Measurements from ENCODE around the gene INHBA.

The INHBA gene

GRCh38 chr7:41691286-41692190 is 11.4 kb downstream of the INHBA start:
- intact Hi-C loops (cut with micrococcal nuclease): loop anchor here (10.0 kb wide), 1 partner anchor 1457 kb away; no protein-coding TSS in a partner anchor

GRCh38 chr7:41689815-41690214 is 13.1 kb downstream of the INHBA start:
- Mint-ChIP-seq H3K4me3 (no peak overlapping the region), H3K27ac (no peak overlapping the region), H3K9me3 (no peaks in the 10 kb centered on the region), H3K27me3 (no peaks in the 10 kb centered on the region), H3K36me3 (ENCODE audit: low read depth) (peaks cover 8% of the 10 kb centered on the region), H3K4me1 (ENCODE audit: low read depth) (peaks cover 30% of the 10 kb centered on the region)
- intact Hi-C loops (cut with micrococcal nuclease): loop anchor here (10.0 kb wide), 2 partner anchors 1435 to 1455 kb away; no protein-coding TSS in a partner anchor

More at GRCh38 chr7:41691286-41692190, 11.4 kb downstream of the INHBA start:
- H3K36me3 Mint-ChIP-seq (ENCODE audit: low read depth): peaks cover 8% of the 10 kb centered on the region
- H3K27ac Mint-ChIP-seq: no peak overlapping the region
- no peaks in the 10 kb centered on the region for H3K9me3 Mint-ChIP-seq
- no peak overlapping the region for H3K4me3 Mint-ChIP-seq
- peaks cover 40% of the 10 kb centered on the region for H3K4me1 Mint-ChIP-seq (ENCODE audit: low read depth)
- H3K27me3 Mint-ChIP-seq: peaks cover 7% of the 10 kb centered on the region

GRCh38 chr7:41688906-41689305 is 14.0 kb downstream of the INHBA start:
- no peak overlapping the region for H3K27ac Mint-ChIP-seq

GRCh38 chr7:41688012-41688625 is 14.8 kb downstream of the INHBA start:
- Mint-ChIP-seq H3K36me3 (ENCODE audit: low read depth) (peaks cover 8% of the 10 kb centered on the region), H3K27me3 (no peaks in the 10 kb centered on the region), H3K4me1 (ENCODE audit: low read depth) (peaks cover 22% of the 10 kb centered on the region), H3K9me3 (no peaks in the 10 kb centered on the region), H3K4me3 (no peak overlapping the region), H3K27ac (no peak overlapping the region)
- intact Hi-C loops (cut with micrococcal nuclease): loop anchor here (10.0 kb wide), 1 partner anchor 1433 kb away; no protein-coding TSS in a partner anchor

More at GRCh38 chr7:41688906-41689305, 14.0 kb downstream of the INHBA start:
- H3K27me3 Mint-ChIP-seq: no peaks in the 10 kb centered on the region
- intact Hi-C loops (cut with micrococcal nuclease): loop anchor here (10.0 kb wide), 1 partner anchor 1434 kb away; no protein-coding TSS in a partner anchor
- H3K4me3 Mint-ChIP-seq: no peak overlapping the region
- no peaks in the 10 kb centered on the region for H3K9me3 Mint-ChIP-seq
- peaks cover 30% of the 10 kb centered on the region for H3K4me1 Mint-ChIP-seq (ENCODE audit: low read depth)
- peaks cover 8% of the 10 kb centered on the region for H3K36me3 Mint-ChIP-seq (ENCODE audit: low read depth)

- Mint-ChIP-seq H3K4me1 (ENCODE audit: low read depth) (no peaks in the 10 kb centered on the region), H3K27me3 (no peaks in the 10 kb centered on the region), H3K4me3 (no peak overlapping the region), H3K36me3 (ENCODE audit: low read depth) (peaks cover 8% of the 10 kb centered on the region), H3K9me3 (no peaks in the 10 kb centered on the region), H3K27ac (no peak overlapping the region)
- intact Hi-C loops (cut with micrococcal nuclease): loop anchor here (10.0 kb wide), 1 partner anchor 1431 kb away; no protein-coding TSS in a partner anchor
Measured at GRCh38 chr7:41685684-41686083, 17.2 kb downstream of the INHBA start.

GRCh38 chr7:41682422-41682821 is 20.5 kb downstream of the INHBA start:
- intact Hi-C loops (cut with micrococcal nuclease): loop anchor here (10.0 kb wide), 1 partner anchor 1428 kb away; no protein-coding TSS in a partner anchor
- Mint-ChIP-seq H3K27me3 (no peaks in the 10 kb centered on the region), H3K27ac (no peak overlapping the region), H3K9me3 (no peaks in the 10 kb centered on the region), H3K4me3 (no peak overlapping the region), H3K4me1 (ENCODE audit: low read depth) (no peaks in the 10 kb centered on the region), H3K36me3 (ENCODE audit: low read depth) (no peaks in the 10 kb centered on the region)

GRCh38 chr7:41679566-41679965 is 23.3 kb downstream of the INHBA start:
- Mint-ChIP-seq H3K27me3 (no peaks in the 10 kb centered on the region), H3K4me3 (no peak overlapping the region), H3K36me3 (ENCODE audit: low read depth) (no peaks in the 10 kb centered on the region), H3K27ac (no peak overlapping the region), H3K9me3 (no peaks in the 10 kb centered on the region), H3K4me1 (ENCODE audit: low read depth) (no peaks in the 10 kb centered on the region)
- intact Hi-C loops (cut with micrococcal nuclease): no loop called here

- Mint-ChIP-seq H3K36me3 (ENCODE audit: low read depth) (no peaks in the 10 kb centered on the region), H3K27ac (no peak overlapping the region), H3K27me3 (no peaks in the 10 kb centered on the region), H3K4me1 (ENCODE audit: low read depth) (no peaks in the 10 kb centered on the region), H3K9me3 (peaks cover 8% of the 10 kb centered on the region), H3K4me3 (no peak overlapping the region)
- intact Hi-C loops (cut with micrococcal nuclease): no loop called here
Measured at GRCh38 chr7:41674505-41675023, 28.3 kb downstream of the INHBA start.

GRCh38 chr7:41661596-41661995 is 41.3 kb downstream of the INHBA start:
- no peak overlapping the region for H3K27ac Mint-ChIP-seq
- no peaks in the 10 kb centered on the region for H3K36me3 Mint-ChIP-seq (ENCODE audit: low read depth)

GRCh38 chr7:41659539-41659938 is 43.4 kb downstream of the INHBA start:
- H3K9me3 Mint-ChIP-seq: peaks cover 7% of the 10 kb centered on the region
- no peaks in the 10 kb centered on the region for H3K27me3 Mint-ChIP-seq

More at GRCh38 chr7:41661596-41661995, 41.3 kb downstream of the INHBA start:
- intact Hi-C loops (cut with micrococcal nuclease): no loop called here
- no peak overlapping the region for H3K4me3 Mint-ChIP-seq
- H3K4me1 Mint-ChIP-seq (ENCODE audit: low read depth): no peaks in the 10 kb centered on the region
- peaks cover 7% of the 10 kb centered on the region for H3K9me3 Mint-ChIP-seq
- H3K27me3 Mint-ChIP-seq: no peaks in the 10 kb centered on the region

GRCh38 chr7:41656366-41656765 is 46.5 kb downstream of the INHBA start:
- no peaks in the 10 kb centered on the region for H3K4me1 Mint-ChIP-seq (ENCODE audit: low read depth)
- no peak overlapping the region for H3K27ac Mint-ChIP-seq
- intact Hi-C loops (cut with micrococcal nuclease): no loop called here
- no peaks in the 10 kb centered on the region for H3K27me3 Mint-ChIP-seq
- peaks cover 7% of the 10 kb centered on the region for H3K9me3 Mint-ChIP-seq
- no peaks in the 10 kb centered on the region for H3K36me3 Mint-ChIP-seq (ENCODE audit: low read depth)
- H3K4me3 Mint-ChIP-seq: no peak overlapping the region

More at GRCh38 chr7:41659539-41659938, 43.4 kb downstream of the INHBA start:
- no peaks in the 10 kb centered on the region for H3K4me1 Mint-ChIP-seq (ENCODE audit: low read depth)
- intact Hi-C loops (cut with micrococcal nuclease): no loop called here
- no peaks in the 10 kb centered on the region for H3K36me3 Mint-ChIP-seq (ENCODE audit: low read depth)
- H3K4me3 Mint-ChIP-seq: no peak overlapping the region
- no peak overlapping the region for H3K27ac Mint-ChIP-seq

GRCh38 chr7:41655426-41655825 is 47.5 kb downstream of the INHBA start:
- Mint-ChIP-seq H3K9me3 (peaks cover 7% of the 10 kb centered on the region), H3K27ac (no peak overlapping the region), H3K36me3 (ENCODE audit: low read depth) (no peaks in the 10 kb centered on the region), H3K4me3 (no peak overlapping the region), H3K4me1 (ENCODE audit: low read depth) (no peaks in the 10 kb centered on the region), H3K27me3 (no peaks in the 10 kb centered on the region)
- intact Hi-C loops (cut with micrococcal nuclease): no loop called here

GRCh38 chr7:41652267-41652666 is 50.6 kb downstream of the INHBA start:
- intact Hi-C loops (cut with micrococcal nuclease): no loop called here
- H3K27ac Mint-ChIP-seq: no peak overlapping the region
- no peak overlapping the region for H3K4me3 Mint-ChIP-seq
- no peaks in the 10 kb centered on the region for H3K9me3 Mint-ChIP-seq
- no peaks in the 10 kb centered on the region for H3K27me3 Mint-ChIP-seq
- H3K36me3 Mint-ChIP-seq (ENCODE audit: low read depth): no peaks in the 10 kb centered on the region
- no peaks in the 10 kb centered on the region for H3K4me1 Mint-ChIP-seq (ENCODE audit: low read depth)

GRCh38 chr7:41648501-41648900 is 54.4 kb downstream of the INHBA start:
- intact Hi-C loops (cut with micrococcal nuclease): loop anchor here (10.0 kb wide), 1 partner anchor 56 kb away; the partner anchor contains the start of gene INHBA
- Mint-ChIP-seq H3K36me3 (ENCODE audit: low read depth) (no peaks in the 10 kb centered on the region), H3K9me3 (no peaks in the 10 kb centered on the region)

More at GRCh38 chr7:41648501-41648900, 54.4 kb downstream of the INHBA start:
- no peaks in the 10 kb centered on the region for H3K4me1 Mint-ChIP-seq (ENCODE audit: low read depth)
- H3K27ac Mint-ChIP-seq: no peak overlapping the region
- no peaks in the 10 kb centered on the region for H3K27me3 Mint-ChIP-seq
- no peak overlapping the region for H3K4me3 Mint-ChIP-seq
